Osteocyte (in vitro differentiated cells): ENCODE measurements around the gene SCN3B. TPM values are rescaled to one million over a fixed set of nuclear protein-coding genes. Genes with fewer than 3 reads are reported as not detected.

Source experiments
- DNase-seq: peaks from one replicate; pipeline ENCODE4 v3.0.0; 2021; ENCODE audit warnings: mixed read lengths; ENCODE audit not compliant: unreplicated experiment; ENCODE audit errors: extremely low spot score
- H3K27ac Mint-ChIP-seq: one replicate; pipeline ENCODE4 v1.8.0; 2021; ENCODE audit warnings: mild to moderate bottlenecking, mixed read lengths; ENCODE audit not compliant: unreplicated experiment
- H3K27me3 Mint-ChIP-seq: one replicate; pipeline ENCODE4 v1.8.0; 2021; ENCODE audit warnings: mixed read lengths; ENCODE audit not compliant: unreplicated experiment
- H3K36me3 Mint-ChIP-seq: one replicate; pipeline ENCODE4 v1.8.0; 2021; ENCODE audit warnings: mixed read lengths; ENCODE audit not compliant: unreplicated experiment
- H3K4me1 Mint-ChIP-seq: one replicate; pipeline ENCODE4 v1.8.0; 2021; ENCODE audit warnings: mixed read lengths; ENCODE audit not compliant: unreplicated experiment
- H3K4me3 Mint-ChIP-seq: one replicate; pipeline ENCODE4 v1.8.0; 2021; ENCODE audit warnings: mild to moderate bottlenecking, moderate library complexity, mixed read lengths; ENCODE audit not compliant: unreplicated experiment
- H3K9me3 Mint-ChIP-seq: one replicate; pipeline ENCODE4 v1.8.0; 2021; ENCODE audit warnings: mixed read lengths; ENCODE audit not compliant: unreplicated experiment
- CTCF ChIP-seq: fragments of 200-600 bp; sonication (generic); IDR thresholded peaks from 2 replicates; pipeline ENCODE4 v1.5.0; 2021; ENCODE audit warnings: antibody characterized with exemption, mild to moderate bottlenecking, moderate library complexity
- total RNA-seq: library from RNA; stranded (reverse); gene quantifications from 2 replicates; pipeline ENCODE4 v1.2.1, GENCODE V29; 2021

SCN3B gene
- total RNA-seq, 1 donor from 2014 or later: not detected

GRCh38 chr11:123594921-123595320 lies 59.5 kb downstream of the SCN3B start:
- Mint-ChIP-seq H3K9me3 (no peaks in the 10 kb centered on the region), H3K4me1 (no peaks in the 10 kb centered on the region), H3K27ac (no peak overlapping the region), H3K27me3 (no peaks in the 10 kb centered on the region), H3K4me3 (no peak overlapping the region), H3K36me3 (no peaks in the 10 kb centered on the region)
- DNase-seq: no peak
- no peak for TF ChIP-seq CTCF

- Mint-ChIP-seq H3K27ac (no peak overlapping the region), H3K4me3 (no peak overlapping the region), H3K36me3 (no peaks in the 10 kb centered on the region), H3K4me1 (no peaks in the 10 kb centered on the region), H3K9me3 (no peaks in the 10 kb centered on the region), H3K27me3 (no peaks in the 10 kb centered on the region)
- TF ChIP-seq CTCF: no peak
- no peak for DNase-seq
Measured at GRCh38 chr11:123594188-123594901, 60.1 kb downstream of the SCN3B start.

- H3K4me1 Mint-ChIP-seq: no peaks in the 10 kb centered on the region
- no peaks in the 10 kb centered on the region for H3K27me3 Mint-ChIP-seq
- no peak for TF ChIP-seq CTCF
- no peak for DNase-seq
- H3K27ac Mint-ChIP-seq: no peak overlapping the region
- no peaks in the 10 kb centered on the region for H3K36me3 Mint-ChIP-seq
- H3K4me3 Mint-ChIP-seq: no peak overlapping the region
- H3K9me3 Mint-ChIP-seq: no peaks in the 10 kb centered on the region
Measured at GRCh38 chr11:123593570-123593969, 60.9 kb downstream of the SCN3B start.

DNA sequence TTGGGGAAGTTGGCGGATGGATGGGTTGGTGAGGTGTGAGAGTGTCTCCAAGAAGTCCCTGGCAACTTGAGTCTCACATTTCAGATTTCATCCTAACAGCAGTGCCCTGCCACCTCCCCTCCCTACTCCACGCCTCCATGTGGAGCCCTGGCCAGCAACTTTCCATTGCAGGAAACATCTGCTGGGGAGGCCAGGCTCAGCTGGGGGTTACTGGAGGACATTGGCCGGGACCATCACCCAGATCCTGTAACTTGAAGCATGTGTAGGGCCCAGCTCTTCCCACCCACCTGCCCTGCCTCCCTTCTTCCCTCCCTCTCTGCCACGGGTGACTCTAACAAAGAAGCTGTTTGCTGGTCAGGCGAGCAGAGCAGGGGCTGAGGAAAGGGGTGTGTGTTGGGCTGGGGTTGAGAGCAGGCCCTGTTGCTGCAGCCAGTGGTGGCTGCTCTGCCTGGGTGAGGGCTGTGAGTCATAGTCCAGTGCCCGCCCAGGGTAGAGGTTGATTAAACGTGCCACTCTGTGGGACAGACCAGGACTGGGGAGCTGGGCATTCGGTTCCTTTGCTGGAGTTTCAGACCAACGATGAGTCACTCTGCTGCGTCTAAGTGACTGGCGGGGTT lies 64.0 kb downstream of the SCN3B start:
- H3K27me3 Mint-ChIP-seq: no peaks in the 10 kb centered on the region
- no peak overlapping the region for H3K4me3 Mint-ChIP-seq
- no peak for TF ChIP-seq CTCF

GRCh38 chr11:123588864-123589262 lies 65.6 kb downstream of the SCN3B start:
- no peak for TF ChIP-seq CTCF
- no peak for DNase-seq
- no peaks in the 10 kb centered on the region for H3K36me3 Mint-ChIP-seq
- no peaks in the 10 kb centered on the region for H3K9me3 Mint-ChIP-seq
- H3K27ac Mint-ChIP-seq: no peak overlapping the region
- H3K4me3 Mint-ChIP-seq: no peak overlapping the region
- H3K27me3 Mint-ChIP-seq: no peaks in the 10 kb centered on the region
- no peaks in the 10 kb centered on the region for H3K4me1 Mint-ChIP-seq

More for the DNA sequence above, 64.0 kb downstream of the SCN3B start:
- DNase-seq: no peak
- Mint-ChIP-seq H3K9me3 (no peaks in the 10 kb centered on the region), H3K27ac (no peak overlapping the region), H3K4me1 (no peaks in the 10 kb centered on the region), H3K36me3 (no peaks in the 10 kb centered on the region)
